MCF 10A (cell line): ENCODE measurements around the gene GTF2A1L. TPM values are rescaled to one million over a fixed set of nuclear protein-coding genes. Genes with fewer than 3 reads are reported as not detected.

Experiments used
- BruUV-seq: library from RNA; stranded (reverse); fragments of 400-500 nt; replicated peaks from 2 replicates; lab custom pipeline; 2021; lab: Mats Ljungman, UMichigan
- CTCF ChIA-PET: fragments of 300-600 bp; sonication (Branson Sonifier 250); formaldehyde crosslinking; extraction: SDS; loops from one replicate; lab custom pipeline; 2021; ENCODE audit warnings: antibody characterized with exemption, inconsistent platforms; lab: Yijun Ruan, JAX
- POLR2A ChIA-PET: fragments of 300-600, 350-650 bp; sonication (Branson Sonifier 250); formaldehyde crosslinking; extraction: SDS; loops from one replicate; lab custom pipeline; 2020; ENCODE audit warnings: antibody characterized with exemption, inconsistent platforms; lab: Yijun Ruan, JAX
- DNase-seq: peaks from one replicate; pipeline ENCODE4 v3.0.0-alpha.2; 2018; ENCODE audit not compliant: unreplicated experiment
- H3K27ac Mint-ChIP-seq: one replicate; pipeline ENCODE4 v1.8.0; 2022; ENCODE audit warnings: mild to moderate bottlenecking, low read depth, mixed read lengths; ENCODE audit not compliant: unreplicated experiment
- H3K27me3 Mint-ChIP-seq: one replicate; pipeline ENCODE4 v1.8.0; 2022; ENCODE audit warnings: mixed read lengths; ENCODE audit not compliant: insufficient read depth, unreplicated experiment
- H3K36me3 Mint-ChIP-seq: one replicate; pipeline ENCODE4 v1.8.0; 2022; ENCODE audit warnings: mild to moderate bottlenecking, moderate library complexity, mixed read lengths; ENCODE audit not compliant: insufficient read depth, unreplicated experiment
- H3K4me1 Mint-ChIP-seq: one replicate; pipeline ENCODE4 v1.8.0; 2022; ENCODE audit warnings: mixed read lengths; ENCODE audit not compliant: insufficient read depth, unreplicated experiment
- H3K4me3 Mint-ChIP-seq: one replicate; pipeline ENCODE4 v1.8.0; 2022; ENCODE audit warnings: mild to moderate bottlenecking, moderate library complexity, mixed read lengths; ENCODE audit not compliant: unreplicated experiment
- H3K9me3 Mint-ChIP-seq: one replicate; pipeline ENCODE4 v1.8.0; 2022; ENCODE audit warnings: mixed read lengths; ENCODE audit not compliant: unreplicated experiment
- intact Hi-C: fragments of 100-400 bp; cut with micrococcal nuclease; formaldehyde crosslinking; loops from 2 replicates; pipeline ENCODE4 v1.14.1; 2022
- total RNA-seq: library from RNA; stranded (reverse); gene quantifications from 2 replicates; pipeline ENCODE4 v1.2.3, GENCODE V29; 2022
- TF ChIP-seq, protein P1 (sequence below): fragments of 200-600 bp; IDR thresholded peaks from one replicate; pipeline ENCODE4 v1.8.0; 2022; ENCODE audit warnings: antibody characterized with exemption, mild to moderate bottlenecking; ENCODE audit not compliant: unreplicated experiment

GTF2A1L gene
- total RNA-seq, 1 experiment from 2014 or later = not detected

DNA sequence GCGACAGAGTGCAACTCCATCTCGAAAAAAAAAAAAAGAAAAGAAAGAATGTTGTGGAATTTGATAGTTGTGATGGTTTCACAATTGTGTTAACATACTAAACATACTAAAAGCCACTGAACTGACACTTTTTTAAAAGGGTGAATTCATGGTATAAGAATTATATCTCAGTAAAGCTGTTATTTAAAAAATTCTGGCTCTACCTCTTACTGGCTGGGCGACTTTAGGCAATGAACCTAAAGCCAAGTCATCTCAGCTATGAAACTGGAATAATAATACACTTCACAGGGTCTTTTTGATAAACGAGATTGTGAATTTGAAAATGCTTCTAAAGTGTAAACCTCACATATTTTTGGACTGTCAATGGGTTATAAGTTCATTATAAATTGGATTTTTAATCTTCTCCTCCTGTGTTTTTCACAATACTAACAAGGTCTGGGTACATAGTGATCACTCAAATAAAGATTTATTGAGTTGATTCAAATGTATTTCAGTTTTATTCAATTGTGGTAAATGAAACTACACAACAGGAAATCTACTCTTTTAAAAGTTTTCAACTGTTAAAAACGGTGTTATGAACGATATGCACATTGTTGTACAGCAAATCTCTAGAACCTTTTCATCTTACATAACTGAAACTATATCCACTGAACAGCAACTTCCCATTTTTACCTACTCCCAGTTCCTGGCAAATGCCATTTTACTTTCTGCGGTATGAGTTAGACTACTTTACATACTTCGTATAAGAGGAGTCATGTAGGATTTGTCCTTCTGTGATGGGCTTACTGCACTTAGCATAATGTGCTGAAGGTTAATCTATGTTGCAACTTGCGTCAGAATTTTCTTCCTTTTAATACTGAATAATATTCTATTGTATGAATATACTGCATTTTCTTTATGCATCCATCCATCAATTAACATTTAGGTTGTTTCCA is 43.0 kb upstream of the GTF2A1L start:
- intact Hi-C loops = no loop called here
- DNase-seq = no peak
- CTCF ChIA-PET = no interaction called here
- no TSS peak for BruUV-seq
- TF ChIP-seq, protein P1, sequence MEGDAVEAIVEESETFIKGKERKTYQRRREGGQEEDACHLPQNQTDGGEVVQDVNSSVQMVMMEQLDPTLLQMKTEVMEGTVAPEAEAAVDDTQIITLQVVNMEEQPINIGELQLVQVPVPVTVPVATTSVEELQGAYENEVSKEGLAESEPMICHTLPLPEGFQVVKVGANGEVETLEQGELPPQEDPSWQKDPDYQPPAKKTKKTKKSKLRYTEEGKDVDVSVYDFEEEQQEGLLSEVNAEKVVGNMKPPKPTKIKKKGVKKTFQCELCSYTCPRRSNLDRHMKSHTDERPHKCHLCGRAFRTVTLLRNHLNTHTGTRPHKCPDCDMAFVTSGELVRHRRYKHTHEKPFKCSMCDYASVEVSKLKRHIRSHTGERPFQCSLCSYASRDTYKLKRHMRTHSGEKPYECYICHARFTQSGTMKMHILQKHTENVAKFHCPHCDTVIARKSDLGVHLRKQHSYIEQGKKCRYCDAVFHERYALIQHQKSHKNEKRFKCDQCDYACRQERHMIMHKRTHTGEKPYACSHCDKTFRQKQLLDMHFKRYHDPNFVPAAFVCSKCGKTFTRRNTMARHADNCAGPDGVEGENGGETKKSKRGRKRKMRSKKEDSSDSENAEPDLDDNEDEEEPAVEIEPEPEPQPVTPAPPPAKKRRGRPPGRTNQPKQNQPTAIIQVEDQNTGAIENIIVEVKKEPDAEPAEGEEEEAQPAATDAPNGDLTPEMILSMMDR = no peak
- no peak overlapping the region for H3K4me3 Mint-ChIP-seq
- POLR2A ChIA-PET = no interaction called here
- no peaks in the 10 kb centered on the region for H3K4me1 Mint-ChIP-seq
- H3K27me3 Mint-ChIP-seq = no peaks in the 10 kb centered on the region
- no peak overlapping the region for H3K27ac Mint-ChIP-seq
- H3K9me3 Mint-ChIP-seq = peaks cover 4% of the 10 kb centered on the region
- no peaks in the 10 kb centered on the region for H3K36me3 Mint-ChIP-seq

DNA sequence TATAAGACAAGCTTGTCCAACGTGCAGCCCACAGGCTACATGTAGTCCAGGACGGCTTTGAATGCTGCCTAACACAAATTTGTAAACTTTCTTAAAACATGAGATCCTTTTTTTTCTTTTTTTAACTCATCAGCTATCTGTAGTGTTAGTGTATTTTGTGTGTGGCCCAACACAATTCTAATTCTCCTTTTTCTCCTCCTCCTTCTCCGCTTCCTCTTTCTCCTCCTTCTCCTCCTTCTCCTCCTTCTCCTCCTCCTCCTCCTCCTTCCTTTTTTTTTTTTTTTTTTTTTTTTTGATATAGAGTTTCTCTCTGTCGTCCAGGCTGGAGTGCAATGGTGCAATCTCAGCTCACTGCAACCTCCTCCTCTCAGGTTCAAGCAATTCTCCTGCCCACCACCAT is 39.3 kb upstream of the GTF2A1L start:
- Mint-ChIP-seq H3K4me3 (no peak overlapping the region), H3K9me3 (no peaks in the 10 kb centered on the region), H3K27me3 (no peaks in the 10 kb centered on the region), H3K27ac (no peak overlapping the region), H3K36me3 (no peaks in the 10 kb centered on the region), H3K4me1 (no peaks in the 10 kb centered on the region)
- TF ChIP-seq, protein P1 = no peak
- intact Hi-C loops = no loop called here
- CTCF ChIA-PET = interaction anchor here (0.6 to 0.7 kb wide), 2 partner anchors 141 to 262 kb away, joined by 3 read pairs; no protein-coding TSS in a partner anchor
- BruUV-seq = no TSS peak
- POLR2A ChIA-PET = no interaction called here
- no peak for DNase-seq

DNA sequence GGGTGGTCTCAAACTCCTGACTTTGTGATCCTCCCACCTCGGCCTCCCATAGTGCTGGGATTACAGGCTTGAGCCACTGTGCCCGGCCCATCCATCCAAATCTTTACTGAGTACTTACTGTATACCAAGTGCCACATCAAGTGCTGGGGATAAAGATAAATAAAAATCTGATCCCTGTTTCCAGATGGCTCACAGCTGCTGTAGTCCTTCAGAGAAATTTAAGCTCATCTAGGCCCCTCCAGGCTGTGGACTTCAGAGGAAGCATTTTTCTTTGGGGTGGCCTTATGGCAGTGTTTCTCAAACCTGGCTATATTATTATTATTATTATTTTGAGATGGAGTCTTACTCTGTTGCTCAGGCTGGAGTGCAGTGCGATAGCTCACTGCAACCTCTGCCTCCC is 33.7 kb upstream of the GTF2A1L start:
- no peaks in the 10 kb centered on the region for H3K36me3 Mint-ChIP-seq
- POLR2A ChIA-PET = no interaction called here
- no peaks in the 10 kb centered on the region for H3K27me3 Mint-ChIP-seq
- H3K27ac Mint-ChIP-seq = no peak overlapping the region
- H3K9me3 Mint-ChIP-seq = no peaks in the 10 kb centered on the region
- no peaks in the 10 kb centered on the region for H3K4me1 Mint-ChIP-seq
- no peak overlapping the region for H3K4me3 Mint-ChIP-seq
- no TSS peak for BruUV-seq
- no peak for DNase-seq
- CTCF ChIA-PET = interaction anchor here (0.6 kb wide), 1 partner anchor 45 kb away, joined by 3 read pairs; no protein-coding TSS in a partner anchor
- TF ChIP-seq, protein P1 = no peak
- intact Hi-C loops = no loop called here

DNA sequence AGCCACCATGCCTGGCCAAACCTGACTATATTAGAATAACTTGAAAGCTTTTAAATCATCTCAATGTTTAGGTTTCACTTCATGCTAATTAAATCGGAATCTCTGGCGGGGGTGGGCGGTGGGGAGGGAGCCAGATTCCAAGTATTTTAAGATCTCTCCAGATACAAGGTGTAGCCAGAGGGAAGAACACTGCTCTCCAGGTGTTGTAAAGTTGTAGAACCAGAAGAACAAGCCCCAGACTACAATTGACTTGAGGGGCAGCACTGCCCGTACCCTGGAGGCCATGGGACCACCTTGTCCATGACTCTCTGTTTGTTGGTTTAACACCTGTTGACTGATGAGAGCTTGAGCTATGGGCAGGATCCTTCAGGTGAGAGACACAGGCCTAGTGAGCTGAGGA is 33.1 kb upstream of the GTF2A1L start:
- ChIA-PET CTCF (no interaction called here), POLR2A (no interaction called here)
- H3K36me3 Mint-ChIP-seq = no peaks in the 10 kb centered on the region

More for the DNA sequence above, 33.1 kb upstream of the GTF2A1L start:
- BruUV-seq = no TSS peak
- intact Hi-C loops = no loop called here
- Mint-ChIP-seq H3K4me1 (no peaks in the 10 kb centered on the region), H3K9me3 (no peaks in the 10 kb centered on the region), H3K27ac (no peak overlapping the region), H3K27me3 (no peaks in the 10 kb centered on the region), H3K4me3 (no peak overlapping the region)
- TF ChIP-seq, protein P1 = no peak
- no peak for DNase-seq
